ENCODE measurements around the gene SLC25A12. TPM values are rescaled to one million over a fixed set of nuclear protein-coding genes. Genes with fewer than 3 reads are reported as not detected.

Gene SLC25A12
- total and polyA plus RNA-seq, 9 of the 15 experiments (the other 6 are each of a cell fraction or from before 2014, with no cell fraction given) = 13.5 to 36.5 (median 21.7) TPM

- Histone ChIP-seq H3K36me3 (ENCODE audit: control insufficient read depth, insufficient read depth, low read length) (peaks cover 12% of the 10 kb centered on the region; the same call in 2 of the 3 replicates), H3K9me3 (replicated peaks; ENCODE audit: control insufficient read depth, insufficient read depth, low read depth, low read length) (no peaks in the 10 kb centered on the region), H3K27ac (ENCODE audit: extremely low read depth, low read depth, low read length) (no peak overlapping the region), H4K20me1 (replicated peaks; ENCODE audit: control insufficient read depth, insufficient read depth, low read length) (no peaks in the 10 kb centered on the region), H3K4me2 (ENCODE audit: insufficient read depth, low read length) (no peak overlapping the region), H2AFZ (ENCODE audit: low read depth, low read length) (no peak overlapping the region), H3K9me1 (ENCODE audit: control insufficient read depth, insufficient read depth, low read length) (no peaks in the 10 kb centered on the region), H3K27me3 (ENCODE audit: control insufficient read depth in 2 of 2, insufficient read depth in 2 of 2, low read length in 2 of 2) (no peaks in the 10 kb centered on the region), H3K9ac (ENCODE audit: insufficient read depth in 1 of 2, low read depth in 2 of 2, low read length in 2 of 2) (no peak overlapping the region), H3K4me1 (replicated peaks in 1 of 2; ENCODE audit: control insufficient read depth in 2 of 2, insufficient read depth in 2 of 2, low read length in 2 of 2) (no peaks in the 10 kb centered on the region), H3K4me3 (no peak overlapping the region), H3K79me2 (ENCODE audit: control insufficient read depth, insufficient read depth, low read length) (no peaks in the 10 kb centered on the region)
- no peak for TF ChIP-seq ZKSCAN3 (CRISPR knock-in tag; IDR thresholded peaks at IDR 0.05)
- peak; percentile 43 for TF ChIP-seq NFE2 (IDR thresholded peaks at IDR 0.05; ENCODE audit: low read depth)
- FAIRE-seq (no peak), DNase-seq (ENCODE audit: extremely low read depth in 1 of 4, low spot score in 3 of 4) (no peak), ATAC-seq (no peak)
- ChIA-PET POLR2A (interaction anchor here (0.7 to 1.1 kb wide), 2 partner anchors 9 to 11 kb away, joined by 3 to 4 read pairs; no protein-coding TSS in a partner anchor), CTCF (ENCODE audit: low intra/inter-chr PET ratio) (interaction anchor here (0.7 to 5.9 kb wide), 3 partner anchors 223 to 303 kb away, joined by 3 to 74 read pairs (median 6); partner anchors contain the start of gene DLX2)
- BruUV-seq (replicated peaks) = no TSS peak
- intact Hi-C loops (cut with micrococcal nuclease) (loop anchor here (5.0 to 10.0 kb wide), 2 partner anchors 108 to 109 kb away; partner anchors contain the start of gene HAT1), in situ Hi-C loops (cut with MboI) (no loop called here)
- WGBS (ENCODE audit: insufficient coverage, low coverage, missing lambda C conversion rate) = 66% methylated on average over 3 of the region's 3 CpGs
Observed at GRCh38 chr2:171813126-171813525, 80.9 kb downstream of the SLC25A12 start.

- FAIRE-seq (no peak), ATAC-seq (peak; percentile 77), DNase-seq (ENCODE audit: extremely low read depth in 1 of 4, low spot score in 3 of 4) (peak in 1 of 4 experiments; percentile 37)
- no peak overlapping the region for H3K4me2 ChIP-seq (ENCODE audit: insufficient read depth, low read length)
- H3K4me3 ChIP-seq = no peak overlapping the region
- no peaks in the 10 kb centered on the region for H3K9me1 ChIP-seq (ENCODE audit: control insufficient read depth, insufficient read depth, low read length)
- peaks cover 9% of the 10 kb centered on the region; the same call in 2 of the 3 replicates for H3K36me3 ChIP-seq (ENCODE audit: control insufficient read depth, insufficient read depth, low read length)
- H4K20me1 ChIP-seq (replicated peaks; ENCODE audit: control insufficient read depth, insufficient read depth, low read length) = no peaks in the 10 kb centered on the region
- 36% methylated on average over 4 of the region's 4 CpGs for WGBS (ENCODE audit: insufficient coverage, low coverage, missing lambda C conversion rate)
- ChIA-PET CTCF (ENCODE audit: low intra/inter-chr PET ratio) (interaction anchor here (1.2 to 5.9 kb wide), 5 partner anchors 293 to 654 kb away, joined by 3 to 74 read pairs (median 7); partner anchors contain the start of gene DLX2), POLR2A (interaction anchor here (0.6 kb wide), 1 partner anchor 12 kb away, joined by 3 read pairs; no protein-coding TSS in a partner anchor)
- no peaks in the 10 kb centered on the region for H3K4me1 ChIP-seq (replicated peaks in 1 of 2; ENCODE audit: control insufficient read depth in 2 of 2, insufficient read depth in 2 of 2, low read length in 2 of 2)
- intact Hi-C loops (cut with micrococcal nuclease) = loop anchor here (1.0 to 10.0 kb wide), 3 partner anchors 106 to 293 kb away; partner anchors contain the start of gene HAT1
- H3K9ac ChIP-seq (ENCODE audit: insufficient read depth in 1 of 2, low read depth in 2 of 2, low read length in 2 of 2) = no peak overlapping the region
- H3K27me3 ChIP-seq (ENCODE audit: control insufficient read depth in 2 of 2, insufficient read depth in 2 of 2, low read length in 2 of 2) = no peaks in the 10 kb centered on the region
- H3K9me3 ChIP-seq (replicated peaks; ENCODE audit: control insufficient read depth, insufficient read depth, low read depth, low read length) = no peaks in the 10 kb centered on the region
- H2AFZ ChIP-seq (ENCODE audit: low read depth, low read length) = no peak overlapping the region
- no TSS peak for BruUV-seq (replicated peaks)
- in situ Hi-C loops (cut with MboI) = no loop called here
- H3K79me2 ChIP-seq (ENCODE audit: control insufficient read depth, insufficient read depth, low read length) = no peaks in the 10 kb centered on the region
- no peak overlapping the region for H3K27ac ChIP-seq (ENCODE audit: extremely low read depth, low read depth, low read length)
- TF ChIP-seq CREB3 (tag; conservative IDR thresholded peaks at IDR 0.05; ENCODE audit: low read depth) (no peak), CTCF (IDR thresholded peaks at IDR 0.05 in 2 of 3, conservative IDR thresholded peaks at IDR 0.05 in 1 of 3; ENCODE audit: insufficient read depth in 2 of 3, low read depth in 1 of 3, low read length in 3 of 3) (peak; percentile 45 to 81 (median 56)), XRCC4 (IDR thresholded peaks at IDR 0.05; ENCODE audit: extremely low read depth, insufficient read depth, insufficient read length) (no peak), CBFA2T2 (conservative IDR thresholded peaks at IDR 0.05) (no peak), KLF13 (tag; IDR thresholded peaks at IDR 0.05; ENCODE audit: borderline replicate concordance, low read depth) (no peak), SMC3 (conservative IDR thresholded peaks at IDR 0.05; ENCODE audit: insufficient read depth, low read depth, low read length) (peak; percentile 72), DEAF1 (CRISPR knock-in tag; IDR thresholded peaks at IDR 0.05) (peak; percentile 86), RAD21 (CRISPR knock-in tag; conservative IDR thresholded peaks at IDR 0.05 in 1 of 2, IDR thresholded peaks at IDR 0.05 in 1 of 2) (peak; percentile 91 to 97)
Observed at GRCh38 chr2:171811245-171811628, 82.8 kb downstream of the SLC25A12 start.

Data from K562 (cell line).